IPS-NIHi11 (cell line): ENCODE results near the gene OR13G1.
"Not testable (repeated sequence)": the region's sequence is repeated elsewhere in the genome, so short reads cannot be mapped to it uniquely, and the experiment has no call there.

ENCODE experiments used
- DNase-seq: peaks from one replicate; pipeline ENCODE4 v3.0.0; 2012; ENCODE audit warnings: mixed read lengths, low spot score

OR13G1 gene

GRCh38 chr1:247679639-247680038 lies at the start of gene OR13G1:
TSS of gene OR13G1 (minus strand) at chr1:247679739. CDS start at chr1:247673041, 6,698 bp downstream.
- DNase-seq: no peak

GRCh38 chr1:247721222-247721621 lies 41.7 kb upstream of the OR13G1 start:
- no peak for DNase-seq

GRCh38 chr1:247716546-247716945 lies 37.0 kb upstream of the OR13G1 start, which contains the start of gene OR6F1:
TSS of gene OR6F1 (minus strand) at chr1:247716646. CDS start at chr1:247712755, 3,891 bp downstream.
- DNase-seq: no peak

DNA sequence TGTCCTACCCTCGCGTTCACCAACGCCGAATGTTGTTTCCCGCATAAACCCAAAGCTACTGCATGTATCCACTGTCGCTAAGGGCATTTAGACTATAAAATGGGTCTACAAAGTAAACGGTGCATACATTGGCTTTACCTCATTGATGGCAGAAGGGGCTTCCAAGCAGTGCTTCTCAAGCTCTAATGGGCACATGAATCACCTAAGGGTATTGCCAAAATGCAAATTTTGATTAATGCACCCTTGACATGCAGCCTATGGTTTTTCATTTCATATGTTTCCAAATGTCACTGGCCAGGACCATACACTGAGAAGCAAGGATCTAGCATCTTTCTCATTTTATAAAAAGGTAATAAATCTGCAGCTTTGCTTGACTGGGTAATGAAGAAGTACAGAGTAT lies 34.2 kb upstream of the OR13G1 start:
- DNase-seq: no peak

DNA sequence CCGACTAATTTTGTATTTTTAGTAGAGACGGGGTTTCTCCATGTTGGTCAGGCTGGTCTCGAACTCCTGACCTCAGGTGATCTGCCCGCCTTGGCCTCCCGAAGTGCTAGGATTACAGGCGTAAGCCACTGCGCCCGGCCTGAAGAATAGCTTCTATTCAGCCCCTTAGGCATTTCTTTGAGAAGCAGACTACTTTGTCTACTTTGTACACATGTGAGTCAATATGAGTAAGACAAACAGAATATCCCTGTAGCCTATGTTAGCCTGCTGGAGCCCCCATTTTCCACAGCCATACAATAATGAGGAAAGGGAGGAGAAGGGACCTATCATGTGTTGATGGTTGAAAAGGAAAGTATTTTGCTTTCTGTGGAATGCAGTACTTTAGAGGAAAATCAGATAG lies 31.1 kb upstream of the OR13G1 start:
- DNase-seq: not testable (repeated sequence)

- no peak for DNase-seq
Observed at GRCh38 chr1:247701338-247701737, 21.8 kb upstream of the OR13G1 start.

DNA sequence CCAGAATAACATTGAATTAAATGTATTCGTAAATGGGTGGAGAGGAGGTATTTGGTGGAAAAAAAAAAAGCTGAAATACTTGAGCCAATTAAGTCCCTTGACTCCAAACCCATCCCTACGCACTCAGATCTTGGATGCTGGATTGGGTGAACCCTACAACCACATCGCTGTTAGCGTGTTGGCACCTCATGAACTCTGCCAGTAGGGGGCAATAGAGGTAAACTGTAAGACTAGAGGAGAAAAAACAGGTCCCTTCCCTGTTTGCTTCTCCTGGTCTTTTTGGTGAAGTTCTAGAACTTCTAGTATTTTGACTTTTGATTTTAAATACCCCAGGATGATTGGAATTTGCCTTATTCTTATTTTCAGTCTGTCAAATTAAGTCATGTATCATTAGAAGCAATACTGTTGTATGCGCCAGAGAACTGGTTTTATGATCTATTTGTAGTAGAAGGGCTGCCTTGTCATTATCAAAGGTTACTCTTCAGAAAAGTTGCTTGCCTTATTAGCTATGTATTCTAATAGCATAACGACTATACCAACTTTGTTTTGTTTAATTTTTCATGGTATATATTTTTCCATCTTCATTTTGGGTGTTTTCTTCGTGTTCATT lies 1.9 kb upstream of the OR13G1 start:
- peak; percentile 59 for DNase-seq

GRCh38 chr1:247680171-247680570 lies 632 bp upstream of the OR13G1 start:
- no peak for DNase-seq

GRCh38 chr1:247669225-247669624 lies 10.3 kb downstream of the OR13G1 start:
- DNase-seq: no peak

DNA sequence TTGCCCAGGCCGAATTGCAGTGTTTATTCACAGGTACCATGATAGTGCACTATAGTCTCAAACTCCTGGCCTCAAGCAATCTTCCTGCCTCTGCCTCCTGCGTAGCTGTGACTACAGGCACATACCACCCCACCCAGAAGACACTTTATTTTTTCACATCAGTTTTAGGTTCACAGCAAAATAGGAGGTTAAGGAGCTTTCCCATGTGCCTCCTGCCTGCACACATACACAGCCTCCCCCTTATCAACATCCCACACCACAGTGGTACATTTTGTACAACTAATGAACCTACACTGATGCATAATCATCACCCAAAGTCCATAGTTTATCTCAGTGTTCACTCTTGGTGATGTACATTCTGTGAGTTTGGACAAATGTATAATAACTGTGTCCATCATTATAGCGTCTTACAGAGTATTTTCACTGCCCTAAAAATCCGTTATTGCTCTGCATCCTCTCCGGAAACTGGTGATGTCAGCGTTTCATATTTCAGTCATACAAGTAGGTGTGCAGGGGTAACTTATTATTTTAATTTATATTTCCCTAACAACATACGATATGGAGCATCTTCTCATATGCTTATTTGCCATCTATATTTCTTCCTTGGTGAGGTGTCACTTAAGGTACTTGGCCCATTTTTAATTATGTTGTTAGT lies 23.2 kb downstream of the OR13G1 start:
- no peak for DNase-seq

- DNase-seq: no peak
Observed at GRCh38 chr1:247653040-247653439, 26.5 kb downstream of the OR13G1 start.

GRCh38 chr1:247647864-247648263 lies 31.7 kb downstream of the OR13G1 start:
- peak; percentile 55 for DNase-seq

- no peak for DNase-seq
Observed at GRCh38 chr1:247646867-247647266, 32.7 kb downstream of the OR13G1 start.

DNA sequence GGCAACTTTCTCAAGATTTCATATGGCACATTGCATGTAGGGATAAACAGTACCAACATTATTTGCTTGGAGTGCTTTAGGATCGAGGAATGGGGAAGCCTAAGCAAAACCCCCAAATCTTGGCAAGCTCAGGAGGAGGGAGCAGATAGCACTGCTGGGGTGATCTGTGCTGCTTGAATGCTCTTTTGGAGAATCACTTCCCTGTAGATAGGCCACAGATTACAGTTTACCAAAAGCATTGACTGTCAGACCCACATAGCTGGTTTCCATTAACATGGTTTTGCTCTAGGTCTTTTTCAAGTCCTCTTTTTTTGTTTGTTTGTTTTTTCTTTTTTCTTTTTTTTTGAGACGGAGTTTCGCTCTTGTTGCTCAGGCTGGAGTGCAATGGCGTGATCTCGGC lies 36.8 kb downstream of the OR13G1 start:
- DNase-seq: no peak

DNA sequence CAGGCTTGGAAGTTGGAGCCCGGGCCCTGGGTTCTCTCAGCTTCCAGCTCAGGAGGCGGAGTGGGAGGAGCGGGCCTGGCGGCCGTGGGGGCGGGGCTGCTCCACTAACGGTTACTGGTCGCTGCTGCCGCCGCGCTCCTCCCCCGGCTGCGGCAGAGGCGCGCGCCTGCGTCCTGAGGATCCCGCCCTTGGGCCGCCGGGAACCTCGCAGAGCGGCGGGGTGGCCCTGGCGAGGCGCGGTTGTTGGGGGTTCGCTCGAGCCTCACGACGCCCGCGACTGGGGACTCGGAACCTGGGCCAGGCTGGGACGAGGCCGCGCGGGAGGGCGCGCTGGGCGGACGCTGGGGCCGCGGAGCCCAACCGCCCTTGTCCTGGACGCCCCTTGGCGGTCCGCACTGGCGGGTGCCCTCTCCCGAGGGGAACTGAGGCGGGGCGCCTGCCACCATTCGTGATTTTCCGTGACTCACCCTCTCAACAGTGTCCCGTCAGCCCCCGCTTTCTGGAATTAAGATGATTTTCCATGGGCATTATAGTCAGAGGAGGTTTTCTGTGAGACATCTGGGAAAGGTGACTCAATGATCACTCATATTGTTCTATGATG lies 40.1 kb downstream of the OR13G1 start:
- DNase-seq: peak; percentile 94

- no peak for DNase-seq
Observed at GRCh38 chr1:247638781-247639180, 40.8 kb downstream of the OR13G1 start.

DNA sequence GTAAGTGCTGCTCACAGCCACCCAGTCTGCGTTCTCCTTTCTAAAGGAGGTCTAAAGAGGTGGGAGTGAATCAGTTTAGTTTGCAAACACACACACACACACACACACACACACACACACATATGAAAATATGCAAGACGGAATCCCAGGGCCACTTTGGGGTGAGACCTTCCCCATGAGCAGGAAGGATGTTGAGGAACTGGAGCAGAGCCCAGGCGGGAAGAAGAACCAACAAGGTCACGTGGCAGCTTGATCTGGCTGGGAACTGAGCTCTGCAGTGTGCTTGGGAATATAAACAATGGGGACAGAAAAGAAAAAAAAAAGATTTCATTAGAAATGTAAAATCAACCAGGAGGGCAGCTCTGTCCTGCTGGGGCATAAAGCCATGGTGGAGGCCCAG lies 41.5 kb downstream of the OR13G1 start:
- DNase-seq: no peak

- DNase-seq: no peak
Observed at GRCh38 chr1:247627951-247628350, 51.6 kb downstream of the OR13G1 start.
